Measurements from ENCODE around the gene KDM2A. TPM values are rescaled to one million over a fixed set of nuclear protein-coding genes. Genes with fewer than 3 reads are reported as not detected.

The KDM2A gene
- total and polyA plus RNA-seq, 2 experiments from 2014 or later: 25.0 to 54.1 TPM

DNA sequence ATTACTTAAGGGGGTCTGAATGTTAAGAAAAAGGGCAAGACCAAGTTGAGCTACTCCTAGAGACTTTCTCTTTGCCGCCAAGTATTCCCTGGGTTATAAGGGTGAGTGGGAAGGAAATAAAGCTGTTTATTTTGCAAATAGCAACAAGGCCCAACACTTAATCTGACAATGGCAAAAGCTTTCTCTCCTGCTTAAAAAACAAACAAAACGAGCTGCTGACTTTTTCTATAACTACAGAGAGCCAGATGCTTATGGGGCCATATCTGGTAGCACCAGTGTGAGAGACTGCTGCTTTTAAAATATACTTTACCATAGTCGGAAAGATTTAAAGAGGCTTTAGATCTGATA lies 2.3 kb upstream of the KDM2A start:
- Histone ChIP-seq H3F3A (replicated peaks; ENCODE audit: low read depth) (0 out of 2 replicates have a peak, but pooled peaks cover 6% of the 10 kb centered on the region), H3K4me2 (peak overlapping the region; percentile 79), H3K4me1 (ENCODE audit: insufficient read depth) (peaks cover 24% of the 10 kb centered on the region), H3K79me2 (replicated peaks; ENCODE audit: insufficient read depth) (peaks cover 22% of the 10 kb centered on the region), H3K4me3 (peak overlapping the region; percentile 53; the same call in 1 of the 2 replicates), H3K27ac (ENCODE audit: low read depth) (no peak overlapping the region), H4K20me1 (replicated peaks; ENCODE audit: insufficient read depth) (peaks cover 6% of the 10 kb centered on the region; the same call in 1 of the 2 replicates), H3K36me3 (ENCODE audit: insufficient read depth) (no peaks in the 10 kb centered on the region), H3K9me2 (ENCODE audit: insufficient read depth) (no peaks in the 10 kb centered on the region), H3K27me3 (ENCODE audit: insufficient read depth) (peaks cover 10% of the 10 kb centered on the region), H2AFZ (no peak overlapping the region)
- H3K27me3 Mint-ChIP-seq (ENCODE audit: insufficient read depth, low read depth, poor library complexity): peaks cover 5% of the 10 kb centered on the region
- H3K27ac Mint-ChIP-seq: no peak overlapping the region
- 0 out of 3 replicates have a peak, but pooled peaks cover 2% of the 10 kb centered on the region for H3K9me3 Mint-ChIP-seq
- H3K4me3 Mint-ChIP-seq: peak overlapping the region; percentile 79; the same call in 1 of the 3 replicates
- TF ChIP-seq, protein P1, sequence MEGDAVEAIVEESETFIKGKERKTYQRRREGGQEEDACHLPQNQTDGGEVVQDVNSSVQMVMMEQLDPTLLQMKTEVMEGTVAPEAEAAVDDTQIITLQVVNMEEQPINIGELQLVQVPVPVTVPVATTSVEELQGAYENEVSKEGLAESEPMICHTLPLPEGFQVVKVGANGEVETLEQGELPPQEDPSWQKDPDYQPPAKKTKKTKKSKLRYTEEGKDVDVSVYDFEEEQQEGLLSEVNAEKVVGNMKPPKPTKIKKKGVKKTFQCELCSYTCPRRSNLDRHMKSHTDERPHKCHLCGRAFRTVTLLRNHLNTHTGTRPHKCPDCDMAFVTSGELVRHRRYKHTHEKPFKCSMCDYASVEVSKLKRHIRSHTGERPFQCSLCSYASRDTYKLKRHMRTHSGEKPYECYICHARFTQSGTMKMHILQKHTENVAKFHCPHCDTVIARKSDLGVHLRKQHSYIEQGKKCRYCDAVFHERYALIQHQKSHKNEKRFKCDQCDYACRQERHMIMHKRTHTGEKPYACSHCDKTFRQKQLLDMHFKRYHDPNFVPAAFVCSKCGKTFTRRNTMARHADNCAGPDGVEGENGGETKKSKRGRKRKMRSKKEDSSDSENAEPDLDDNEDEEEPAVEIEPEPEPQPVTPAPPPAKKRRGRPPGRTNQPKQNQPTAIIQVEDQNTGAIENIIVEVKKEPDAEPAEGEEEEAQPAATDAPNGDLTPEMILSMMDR (conservative IDR thresholded peaks at IDR 0.05; ENCODE audit: low read depth in 2 of 2): no peak
- no peak for TF ChIP-seq POLR2AphosphoS5 (IDR thresholded peaks at IDR 0.05; ENCODE audit: low read depth)
- TF ChIP-seq, protein P2, sequence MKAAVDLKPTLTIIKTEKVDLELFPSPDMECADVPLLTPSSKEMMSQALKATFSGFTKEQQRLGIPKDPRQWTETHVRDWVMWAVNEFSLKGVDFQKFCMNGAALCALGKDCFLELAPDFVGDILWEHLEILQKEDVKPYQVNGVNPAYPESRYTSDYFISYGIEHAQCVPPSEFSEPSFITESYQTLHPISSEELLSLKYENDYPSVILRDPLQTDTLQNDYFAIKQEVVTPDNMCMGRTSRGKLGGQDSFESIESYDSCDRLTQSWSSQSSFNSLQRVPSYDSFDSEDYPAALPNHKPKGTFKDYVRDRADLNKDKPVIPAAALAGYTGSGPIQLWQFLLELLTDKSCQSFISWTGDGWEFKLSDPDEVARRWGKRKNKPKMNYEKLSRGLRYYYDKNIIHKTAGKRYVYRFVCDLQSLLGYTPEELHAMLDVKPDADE (IDR thresholded peaks at IDR 0.05): no peak
- no peak for TF ChIP-seq CREB1 (CRISPR knock-in tag; IDR thresholded peaks at IDR 0.05; ENCODE audit: low read depth)
- TF ChIP-seq NANOG (IDR thresholded peaks at IDR 0.05; ENCODE audit: borderline replicate concordance): no peak
- TF ChIP-seq ZNF331 (CRISPR knock-in tag; IDR thresholded peaks at IDR 0.05; ENCODE audit: low read depth): no peak
- no peak for TF ChIP-seq ZNF114 (CRISPR knock-in tag; IDR thresholded peaks at IDR 0.05)
- TF ChIP-seq STAT1 (IDR thresholded peaks at IDR 0.05; ENCODE audit: unreplicated experiment): no peak
- TF ChIP-seq REST (IDR thresholded peaks at IDR 0.05; ENCODE audit: unreplicated experiment): no peak
- no peak for TF ChIP-seq EZH2phosphoT487 (IDR thresholded peaks at IDR 0.05; ENCODE audit: unreplicated experiment)
- TF ChIP-seq JUNB (IDR thresholded peaks at IDR 0.05; ENCODE audit: unreplicated experiment): no peak
- TF ChIP-seq EZH2 (IDR thresholded peaks at IDR 0.05; ENCODE audit: low read depth, unreplicated experiment): no peak
- TF ChIP-seq, protein P3, sequence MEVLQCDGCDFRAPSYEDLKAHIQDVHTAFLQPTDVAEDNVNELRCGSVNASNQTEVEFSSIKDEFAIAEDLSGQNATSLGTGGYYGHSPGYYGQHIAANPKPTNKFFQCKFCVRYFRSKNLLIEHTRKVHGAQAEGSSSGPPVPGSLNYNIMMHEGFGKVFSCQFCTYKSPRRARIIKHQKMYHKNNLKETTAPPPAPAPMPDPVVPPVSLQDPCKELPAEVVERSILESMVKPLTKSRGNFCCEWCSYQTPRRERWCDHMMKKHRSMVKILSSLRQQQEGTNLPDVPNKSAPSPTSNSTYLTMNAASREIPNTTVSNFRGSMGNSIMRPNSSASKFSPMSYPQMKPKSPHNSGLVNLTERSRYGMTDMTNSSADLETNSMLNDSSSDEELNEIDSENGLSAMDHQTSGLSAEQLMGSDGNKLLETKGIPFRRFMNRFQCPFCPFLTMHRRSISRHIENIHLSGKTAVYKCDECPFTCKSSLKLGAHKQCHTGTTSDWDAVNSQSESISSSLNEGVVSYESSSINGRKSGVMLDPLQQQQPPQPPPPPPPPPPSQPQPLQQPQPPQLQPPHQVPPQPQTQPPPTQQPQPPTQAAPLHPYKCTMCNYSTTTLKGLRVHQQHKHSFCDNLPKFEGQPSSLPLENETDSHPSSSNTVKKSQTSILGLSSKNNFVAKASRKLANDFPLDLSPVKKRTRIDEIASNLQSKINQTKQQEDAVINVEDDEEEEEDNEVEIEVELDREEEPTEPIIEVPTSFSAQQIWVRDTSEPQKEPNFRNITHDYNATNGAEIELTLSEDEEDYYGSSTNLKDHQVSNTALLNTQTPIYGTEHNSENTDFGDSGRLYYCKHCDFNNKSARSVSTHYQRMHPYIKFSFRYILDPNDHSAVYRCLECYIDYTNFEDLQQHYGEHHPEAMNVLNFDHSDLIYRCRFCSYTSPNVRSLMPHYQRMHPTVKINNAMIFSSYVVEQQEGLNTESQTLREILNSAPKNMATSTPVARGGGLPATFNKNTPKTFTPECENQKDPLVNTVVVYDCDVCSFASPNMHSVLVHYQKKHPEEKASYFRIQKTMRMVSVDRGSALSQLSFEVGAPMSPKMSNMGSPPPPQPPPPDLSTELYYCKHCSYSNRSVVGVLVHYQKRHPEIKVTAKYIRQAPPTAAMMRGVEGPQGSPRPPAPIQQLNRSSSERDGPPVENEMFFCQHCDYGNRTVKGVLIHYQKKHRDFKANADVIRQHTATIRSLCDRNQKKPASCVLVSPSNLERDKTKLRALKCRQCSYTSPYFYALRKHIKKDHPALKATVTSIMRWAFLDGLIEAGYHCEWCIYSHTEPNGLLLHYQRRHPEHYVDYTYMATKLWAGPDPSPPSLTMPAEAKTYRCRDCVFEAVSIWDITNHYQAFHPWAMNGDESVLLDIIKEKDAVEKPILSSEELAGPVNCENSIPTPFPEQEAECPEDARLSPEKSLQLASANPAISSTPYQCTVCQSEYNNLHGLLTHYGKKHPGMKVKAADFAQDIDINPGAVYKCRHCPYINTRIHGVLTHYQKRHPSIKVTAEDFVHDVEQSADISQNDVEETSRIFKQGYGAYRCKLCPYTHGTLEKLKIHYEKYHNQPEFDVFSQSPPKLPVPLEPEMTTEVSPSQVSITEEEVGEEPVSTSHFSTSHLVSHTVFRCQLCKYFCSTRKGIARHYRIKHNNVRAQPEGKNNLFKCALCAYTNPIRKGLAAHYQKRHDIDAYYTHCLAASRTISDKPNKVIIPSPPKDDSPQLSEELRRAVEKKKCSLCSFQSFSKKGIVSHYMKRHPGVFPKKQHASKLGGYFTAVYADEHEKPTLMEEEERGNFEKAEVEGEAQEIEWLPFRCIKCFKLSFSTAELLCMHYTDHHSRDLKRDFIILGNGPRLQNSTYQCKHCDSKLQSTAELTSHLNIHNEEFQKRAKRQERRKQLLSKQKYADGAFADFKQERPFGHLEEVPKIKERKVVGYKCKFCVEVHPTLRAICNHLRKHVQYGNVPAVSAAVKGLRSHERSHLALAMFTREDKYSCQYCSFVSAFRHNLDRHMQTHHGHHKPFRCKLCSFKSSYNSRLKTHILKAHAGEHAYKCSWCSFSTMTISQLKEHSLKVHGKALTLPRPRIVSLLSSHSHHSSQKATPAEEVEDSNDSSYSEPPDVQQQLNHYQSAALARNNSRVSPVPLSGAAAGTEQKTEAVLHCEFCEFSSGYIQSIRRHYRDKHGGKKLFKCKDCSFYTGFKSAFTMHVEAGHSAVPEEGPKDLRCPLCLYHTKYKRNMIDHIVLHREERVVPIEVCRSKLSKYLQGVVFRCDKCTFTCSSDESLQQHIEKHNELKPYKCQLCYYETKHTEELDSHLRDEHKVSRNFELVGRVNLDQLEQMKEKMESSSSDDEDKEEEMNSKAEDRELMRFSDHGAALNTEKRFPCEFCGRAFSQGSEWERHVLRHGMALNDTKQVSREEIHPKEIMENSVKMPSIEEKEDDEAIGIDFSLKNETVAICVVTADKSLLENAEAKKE (CRISPR knock-in tag; IDR thresholded peaks at IDR 0.05): no peak
- peaks cover 10% of the 10 kb centered on the region for H3K36me3 Mint-ChIP-seq (ENCODE audit: low read depth)
- no peak for ATAC-seq
- no peak for DNase-seq (ENCODE audit: low spot score)
- H3K4me1 Mint-ChIP-seq: peaks cover 34% of the 10 kb centered on the region

Measured in GM23338 (cell line).